K562 (cell line): ENCODE results near the gene EPDR1. TPM values are rescaled to one million over a fixed set of nuclear protein-coding genes. Genes with fewer than 3 reads are reported as not detected.

ENCODE experiments used
- ATAC-seq: fragments of 200-7000 bp; cut with Tn5 transposase; 3 replicates; pipeline ENCODE4 v1.9.1; 2020; ENCODE audit warnings: moderate library complexity
- BruUV-seq: library from RNA; stranded (reverse); fragments of 400-500 nt; replicated peaks from 2 replicates; lab custom pipeline; 2021; lab: Mats Ljungman, UMichigan
- CTCF ChIA-PET: fragments of 300-600 bp; formaldehyde crosslinking; extraction: SDS; loops from one replicate; lab custom pipeline; 2021; ENCODE audit warnings: low intra/inter-chr PET ratio; lab: Yijun Ruan, JAX
- POLR2A ChIA-PET: fragments of 300-600, 350-650 bp; sonication (Branson Sonifier 250); formaldehyde crosslinking; extraction: SDS; loops from one replicate; lab custom pipeline; 2021; ENCODE audit warnings: antibody characterized with exemption, inconsistent platforms; lab: Yijun Ruan, JAX
- DNase-seq, 4 experiments: peaks; one replicate each; pipeline versions ENCODE4 v3.0.0 to v3.0.0-alpha.2; 2011 to 2018; ENCODE audit warnings: low spot score in 3 of 4, mixed read lengths in 3 of 4; ENCODE audit errors: extremely low read depth in 1 of 4
- FAIRE-seq: peaks from 2 replicates; lab custom pipeline; 2011; peaks lifted over from hg19 to GRCh38; lab: Jason Lieb, UNC
- H2AFZ ChIP-seq: 2 replicates; pipeline ENCODE4 v1.6.0; 2011; ENCODE audit warnings: low read depth, low read length, control low read depth, inconsistent platforms
- H3K27ac ChIP-seq: fragments of 200-600 bp; 3 replicates; pipeline ENCODE4 v1.8.0; 2011; ENCODE audit warnings: low read depth, mild to moderate bottlenecking, control low read depth, inconsistent platforms, low read length, moderate library complexity, mixed read lengths; ENCODE audit errors: extremely low read depth
- H3K27me3 ChIP-seq, 2 experiments: fragments of 300-600 bp in 1 of 2; 2 replicates in 1 of 2; 3 replicates in 1 of 2; pipeline versions ENCODE4 v1.6.0 to v1.8.0; 2011; ENCODE audit warnings: inconsistent platforms in 2 of 2, low read length in 2 of 2, mild to moderate bottlenecking in 1 of 2, mixed read lengths in 1 of 2, moderate library complexity in 1 of 2; ENCODE audit not compliant: control insufficient read depth in 2 of 2, insufficient read depth in 2 of 2
- H3K36me3 ChIP-seq: fragments of 300-600 bp; 3 replicates; pipeline ENCODE4 v1.8.0; 2011; ENCODE audit warnings: mild to moderate bottlenecking, low read length, inconsistent platforms; ENCODE audit not compliant: control insufficient read depth, insufficient read depth
- H3K4me1 ChIP-seq, 2 experiments: fragments of 200-600 bp in 1 of 2; replicated peaks in 1 of 2; 2 replicates in 1 of 2; 3 replicates in 1 of 2; pipeline versions ENCODE4 v1.5.1 to v1.8.0; 2011; ENCODE audit warnings: inconsistent platforms in 2 of 2, low read length in 2 of 2, mild to moderate bottlenecking in 1 of 2, mixed read lengths in 1 of 2, moderate library complexity in 1 of 2; ENCODE audit not compliant: control insufficient read depth in 2 of 2, insufficient read depth in 2 of 2
- H3K4me2 ChIP-seq: 2 replicates; pipeline ENCODE4 v1.6.1; 2011; ENCODE audit warnings: low read length, control low read depth, inconsistent platforms, mixed read lengths; ENCODE audit not compliant: insufficient read depth
- H3K4me3 ChIP-seq: fragments of 200-600 bp; sonication (generic), shearing (Covaris generic); 2 replicates; pipeline ENCODE4 v1.5.1; 2016; ENCODE audit warnings: control low read depth, inconsistent platforms
- H3K79me2 ChIP-seq: fragments of 200-600 bp; 3 replicates; pipeline ENCODE4 v1.8.0; 2011; ENCODE audit warnings: low read length, inconsistent platforms; ENCODE audit not compliant: control insufficient read depth, insufficient read depth
- H3K9ac ChIP-seq, 2 experiments: 2 replicates each; pipeline versions ENCODE4 v1.6.0 to v1.6.1; 2011; ENCODE audit warnings: low read depth in 2 of 2, low read length in 2 of 2, control low read depth in 1 of 2, inconsistent platforms in 1 of 2, mild to moderate bottlenecking in 1 of 2, mixed read lengths in 1 of 2; ENCODE audit not compliant: insufficient read depth in 1 of 2
- H3K9me1 ChIP-seq: one replicate; pipeline ENCODE4 v1.6.0; 2011; ENCODE audit warnings: inconsistent platforms, mild to moderate bottlenecking, low read length, moderate library complexity; ENCODE audit not compliant: control insufficient read depth, insufficient read depth
- H3K9me3 ChIP-seq: replicated peaks from 2 replicates; pipeline ENCODE4 v1.5.1; 2011; ENCODE audit warnings: low read depth, low read length, inconsistent platforms; ENCODE audit not compliant: control insufficient read depth, insufficient read depth
- H4K20me1 ChIP-seq: replicated peaks from 2 replicates; pipeline ENCODE4 v1.6.1; 2011; ENCODE audit warnings: low read length, inconsistent platforms, mixed read lengths; ENCODE audit not compliant: control insufficient read depth, insufficient read depth
- CEBPB ChIP-seq: fragments of 450-650 bp; IDR thresholded peaks from 2 replicates; pipeline ENCODE4 v1.6.1; 2016; ENCODE audit warnings: missing genetic modification characterization, missing compliant biosample characterization
- CEBPG ChIP-seq, 3 experiments: fragments of 200-800 bp in 1 of 3; sonication (Bioruptor generic) in 1 of 3; sonication (generic) in 1 of 3; formaldehyde crosslinking in 1 of 3; IDR thresholded peaks in 2 of 3; conservative IDR thresholded peaks in 1 of 3; 2 replicates each; pipeline versions ENCODE4 v1.6.1 to v1.8.0; 2016 to 2022; ENCODE audit warnings: missing compliant biosample characterization in 2 of 3, missing genetic modification characterization in 2 of 3, mild to moderate bottlenecking in 1 of 3, missing genetic modification reagents in 1 of 3
- EP300 ChIP-seq: IDR thresholded peaks from 2 replicates; pipeline ENCODE4 v1.6.1; 2012; ENCODE audit warnings: low read length, improper control_type of control experiment
- HMG20B ChIP-seq: fragments of 250-450 bp; sonication (Bioruptor Pico); IDR thresholded peaks from 2 replicates; pipeline ENCODE4 v1.5.0; 2021; ENCODE audit warnings: mild to moderate bottlenecking
- IRF1 ChIP-seq: sonication (generic); formaldehyde crosslinking; IDR thresholded peaks from 2 replicates; pipeline ENCODE4 v1.8.0; 2022; ENCODE audit warnings: missing genetic modification reagents, mild to moderate bottlenecking, borderline replicate concordance
- KAT2B ChIP-seq: IDR thresholded peaks from one replicate; pipeline ENCODE4 v1.6.1; 2012; ENCODE audit warnings: low read depth, mild to moderate bottlenecking, control low read depth, inconsistent platforms, low read length, moderate library complexity
- NFYB ChIP-seq: IDR thresholded peaks from 2 replicates; pipeline ENCODE4 v1.6.1; 2011; ENCODE audit warnings: mild to moderate bottlenecking, moderate library complexity; ENCODE audit not compliant: insufficient read length; ENCODE audit errors: extremely low read depth
- PCBP1 ChIP-seq: fragments of 200-400 bp; formaldehyde crosslinking; IDR thresholded peaks from 2 replicates; pipeline ENCODE4 v1.6.1; 2018; ENCODE audit warnings: mild to moderate bottlenecking, low read depth, low read length; ENCODE audit not compliant: poor library complexity, severe bottlenecking
- PCBP2 ChIP-seq: fragments of 200-400 bp; formaldehyde crosslinking; IDR thresholded peaks from 2 replicates; pipeline ENCODE4 v1.6.1; 2018; ENCODE audit warnings: low read length, low read depth, mild to moderate bottlenecking, moderate library complexity; ENCODE audit not compliant: poor library complexity, severe bottlenecking
- TEAD4 ChIP-seq, 2 experiments: sonication (generic) in 1 of 2; formaldehyde crosslinking in 1 of 2; IDR thresholded peaks; 2 replicates each; pipeline versions ENCODE4 v1.6.1 to v1.8.0; 2012 to 2022; ENCODE audit warnings: borderline replicate concordance in 1 of 2, inconsistent platforms in 1 of 2, low read length in 1 of 2, mild to moderate bottlenecking in 1 of 2, missing genetic modification reagents in 1 of 2
- WGBS: fragments of 100-300 bp; shearing (Covaris generic); methylation state at CpG from one replicate; pipeline ENCODE4 v1.1.6; 2016; ENCODE audit warnings: low coverage, mixed read lengths; ENCODE audit not compliant: insufficient coverage; ENCODE audit errors: missing lambda C conversion rate; 5-methylcytosine and 5-hydroxymethylcytosine counted together
- in situ Hi-C: fragments of 300-500 bp; cut with MboI; formaldehyde crosslinking; loops from 4 replicates; pipeline ENCODE4 v1.15.0; 2018; ENCODE audit warnings: inconsistent platforms, mixed read lengths
- intact Hi-C: fragments of 100-400 bp; cut with micrococcal nuclease; formaldehyde crosslinking; loops from 2 replicates; pipeline ENCODE4 v1.14.2; 2022
- polyA plus RNA-seq, 8 experiments: library from polyadenylated mRNA; depleted of rRNA in 4 of 8; stranded (reverse) in 5 of 8; unstranded in 3 of 8; fragments of >200 nt; fragmentation: Nextera tagmentation in 2 of 8; fragmentation: Illumina TruSeq in 1 of 8; extraction: Ambion mirVana in 2 of 8; extraction: Trizol in 1 of 8; gene quantifications; 2 replicates each; pipeline versions ENCODE4 v1.2.1 to v1.2.3, GENCODE V29; 2011 to 2014; ENCODE audit warnings: inconsistent platforms in 1 of 8, missing spikeins in 1 of 8
- total RNA-seq, 7 experiments: library from RNA; depleted of rRNA in 6 of 7; stranded (reverse); fragments of >200 nt in 6 of 7; fragmentation: Illumina TruSeq in 2 of 7; extraction: Trizol in 2 of 7; gene quantifications; 2 replicates each; pipeline versions ENCODE4 v1.2.1 to v1.2.3, GENCODE V29; 2011 to 2021; ENCODE audit warnings: low replicate concordance in 1 of 7
- TF ChIP-seq, protein P1 (sequence below), 2 experiments: fragments of 450-650 bp; conservative IDR thresholded peaks; 2 replicates each; pipeline ENCODE4 v1.6.1; 2017; ENCODE audit warnings: mild to moderate bottlenecking in 2 of 2, moderate library complexity in 2 of 2

Gene EPDR1
- total and polyA plus RNA-seq, 9 of the 15 experiments (the other 6 are each of a cell fraction or from before 2014, with no cell fraction given) = 0.01 to 0.11 TPM; not detected in 7

DNA sequence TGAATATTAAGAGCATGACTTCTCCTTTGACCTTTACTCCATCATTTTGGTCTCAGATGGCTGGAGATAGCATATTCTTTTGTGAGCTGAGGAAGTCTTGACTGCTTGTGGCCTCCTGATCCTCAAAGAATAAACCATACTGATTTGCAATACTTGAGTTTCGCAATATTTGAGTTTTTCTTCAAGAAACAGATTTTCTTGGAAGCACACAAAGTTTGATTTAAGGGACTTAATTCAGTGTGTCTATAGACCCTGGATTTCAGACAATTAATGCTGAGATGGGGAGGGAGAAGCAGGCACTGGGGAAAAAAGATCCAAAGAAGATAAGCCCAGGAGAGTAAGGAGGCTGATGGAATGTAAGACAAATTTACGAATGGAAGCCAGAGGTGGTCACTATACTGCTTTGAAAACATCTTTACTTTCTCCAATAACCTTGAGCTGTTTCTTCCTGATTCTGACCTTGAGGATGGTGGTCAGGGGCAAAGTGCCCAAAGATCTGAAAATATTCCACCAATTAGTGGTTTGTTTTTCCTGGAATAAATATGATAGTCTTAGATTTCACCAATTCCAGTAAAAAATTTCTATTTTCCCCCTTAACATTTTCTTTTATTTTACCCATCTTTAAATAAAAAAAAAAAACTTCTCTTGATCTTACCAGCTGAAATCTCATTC lies 7.5 kb downstream of the EPDR1 start:
- Histone ChIP-seq H3K4me2 (no peak overlapping the region), H3K9me3 (no peaks in the 10 kb centered on the region), H3K79me2 (no peaks in the 10 kb centered on the region), H3K27me3 (no peaks in the 10 kb centered on the region), H3K4me3 (no peak overlapping the region), H3K9me1 (no peaks in the 10 kb centered on the region), H3K27ac (no peak overlapping the region), H3K9ac (no peak overlapping the region), H2AFZ (no peak overlapping the region), H3K4me1 (peaks cover 0 to 7% of the 10 kb centered on the region in 2 experiments; a peak in 3 of 5 replicates), H3K36me3 (no peaks in the 10 kb centered on the region), H4K20me1 (no peaks in the 10 kb centered on the region)
- ChIA-PET CTCF (no interaction called here), POLR2A (no interaction called here)
- DNase-seq = no peak
- intact Hi-C loops = no loop called here
- no peak for FAIRE-seq
- no peak for ATAC-seq
- BruUV-seq = no TSS peak
- no peak for TF ChIP-seq CEBPG (CRISPR knock-in tag; IDR thresholded peaks at IDR 0.05)
- peak; percentile 15 to 42; a peak in 1 of 4 replicates for TF ChIP-seq CEBPG (tag; conservative IDR thresholded peaks at IDR 0.05 in 1 of 2, IDR thresholded peaks at IDR 0.05 in 1 of 2)
- TF ChIP-seq CEBPB = peak; percentile 85
- TF ChIP-seq PCBP1 = no peak
- WGBS = 41% methylated on average over 2 of the region's 2 CpGs
- in situ Hi-C loops = no loop called here

DNA sequence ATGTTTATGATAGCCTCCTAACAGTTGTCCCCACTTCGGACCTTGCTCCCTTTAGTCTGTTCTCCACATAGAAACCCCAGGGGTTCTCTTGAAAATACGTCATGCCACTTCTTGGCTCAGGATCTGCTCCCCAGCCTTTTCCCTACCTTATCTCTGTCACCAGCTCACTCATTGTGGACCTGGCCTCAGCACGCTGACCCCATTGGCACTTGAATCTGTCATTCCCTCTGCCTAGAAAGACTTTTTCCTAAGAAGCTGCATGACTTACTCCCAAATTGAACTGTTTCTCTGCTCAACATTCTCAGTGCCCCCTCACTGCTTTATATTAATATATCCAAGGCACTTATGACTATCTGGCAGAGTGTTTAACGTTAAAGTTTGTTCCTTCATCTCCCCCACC lies 8.4 kb downstream of the EPDR1 start:
- ChIA-PET POLR2A (interaction anchor here (1.3 kb wide), 1 partner anchor 10 kb away, joined by 3 read pairs; no protein-coding TSS in a partner anchor), CTCF (no interaction called here)
- ATAC-seq (no peak), FAIRE-seq (no peak), DNase-seq (peak in 2 of 4 experiments; percentile 26 to 37)
- no peak overlapping the region for H3K9ac ChIP-seq
- intact Hi-C loops (no loop called here), in situ Hi-C loops (no loop called here)
- BruUV-seq = no TSS peak
- H3K27me3 ChIP-seq = no peaks in the 10 kb centered on the region
- H3K4me3 ChIP-seq = no peak overlapping the region
- no peaks in the 10 kb centered on the region for H3K9me3 ChIP-seq
- WGBS = 4% methylated on average over 4 of the region's 4 CpGs
- peak overlapping the region; percentile 34; the same call in 1 of the 2 replicates for H2AFZ ChIP-seq
- H3K36me3 ChIP-seq = no peaks in the 10 kb centered on the region
- H3K9me1 ChIP-seq = no peaks in the 10 kb centered on the region
- H3K27ac ChIP-seq = no peak overlapping the region
- H3K4me2 ChIP-seq = no peak overlapping the region
- H3K79me2 ChIP-seq = no peaks in the 10 kb centered on the region
- H3K4me1 ChIP-seq = peaks cover 0 to 7% of the 10 kb centered on the region in 2 experiments; a peak in 3 of 5 replicates
- no peaks in the 10 kb centered on the region for H4K20me1 ChIP-seq
- TF ChIP-seq KAT2B (no peak), IRF1 (CRISPR knock-in tag) (no peak), PCBP2 (no peak), TEAD4 (IDR thresholded peaks at IDR 0.05; ENCODE audit: low read length) (no peak), TEAD4 (CRISPR knock-in tag; IDR thresholded peaks at IDR 0.05; ENCODE audit: borderline replicate concordance) (no peak), EP300 (no peak), HMG20B (CRISPR knock-in tag) (no peak), NFYB (no peak)
- TF ChIP-seq, protein P1, sequence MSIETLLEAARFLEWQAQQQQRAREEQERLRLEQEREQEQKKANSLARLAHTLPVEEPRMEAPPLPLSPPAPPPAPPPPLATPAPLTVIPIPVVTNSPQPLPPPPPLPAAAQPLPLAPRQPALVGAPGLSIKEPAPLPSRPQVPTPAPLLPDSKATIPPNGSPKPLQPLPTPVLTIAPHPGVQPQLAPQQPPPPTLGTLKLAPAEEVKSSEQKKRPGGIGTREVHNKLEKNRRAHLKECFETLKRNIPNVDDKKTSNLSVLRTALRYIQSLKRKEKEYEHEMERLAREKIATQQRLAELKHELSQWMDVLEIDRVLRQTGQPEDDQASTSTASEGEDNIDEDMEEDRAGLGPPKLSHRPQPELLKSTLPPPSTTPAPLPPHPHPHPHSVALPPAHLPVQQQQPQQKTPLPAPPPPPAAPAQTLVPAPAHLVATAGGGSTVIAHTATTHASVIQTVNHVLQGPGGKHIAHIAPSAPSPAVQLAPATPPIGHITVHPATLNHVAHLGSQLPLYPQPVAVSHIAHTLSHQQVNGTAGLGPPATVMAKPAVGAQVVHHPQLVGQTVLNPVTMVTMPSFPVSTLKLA (conservative IDR thresholded peaks at IDR 0.05) = no peak
